ENCODE measurements around the gene S1PR5.

Gene S1PR5

DNA sequence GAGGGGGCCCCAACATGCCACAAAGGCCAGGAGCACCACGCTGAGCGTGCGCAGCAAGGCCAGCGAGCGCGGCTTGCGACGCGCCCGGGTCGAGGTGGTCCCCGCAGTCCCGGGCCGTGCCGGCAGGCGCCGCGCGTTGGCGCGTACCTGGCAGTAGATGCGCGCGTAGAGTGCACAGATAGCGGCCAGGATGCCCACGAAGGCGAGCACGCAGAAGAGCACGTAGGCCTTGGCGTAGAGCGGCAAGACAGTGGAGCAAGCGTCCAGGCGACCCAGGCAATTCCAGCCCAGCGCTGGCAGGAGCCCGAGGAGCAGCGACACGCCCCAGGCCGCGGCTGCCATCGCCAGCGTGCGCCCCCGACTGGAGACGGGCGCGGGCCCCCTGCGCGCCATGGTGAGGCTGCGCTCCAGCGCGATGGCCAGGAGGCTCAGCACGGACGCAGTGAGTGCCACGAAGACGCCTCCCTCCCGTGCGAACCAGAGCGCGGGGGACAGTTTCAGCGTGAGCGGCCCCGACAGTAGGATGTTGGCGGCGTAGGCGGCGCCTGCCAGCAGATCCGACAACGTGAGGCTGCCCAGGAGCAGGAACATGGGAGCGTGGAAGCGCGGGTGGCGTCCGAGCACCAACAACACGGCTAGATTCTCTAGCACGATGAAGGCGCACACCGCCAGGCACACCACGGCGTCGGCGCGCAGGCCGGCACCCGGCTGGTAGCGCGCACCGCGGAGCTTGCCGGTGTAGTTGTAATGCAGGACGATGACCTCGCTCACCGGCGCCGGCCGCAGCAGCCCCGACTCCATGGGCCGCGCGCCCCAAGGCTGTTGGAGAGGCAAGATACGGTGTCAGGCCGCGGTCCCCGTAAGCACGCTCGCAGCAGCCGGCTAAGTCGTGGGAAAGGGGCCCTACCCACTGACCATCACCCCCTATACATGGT is 2.8 kb downstream of the S1PR5 start:
- DNase-seq (ENCODE audit: low spot score) = no peak

DNA sequence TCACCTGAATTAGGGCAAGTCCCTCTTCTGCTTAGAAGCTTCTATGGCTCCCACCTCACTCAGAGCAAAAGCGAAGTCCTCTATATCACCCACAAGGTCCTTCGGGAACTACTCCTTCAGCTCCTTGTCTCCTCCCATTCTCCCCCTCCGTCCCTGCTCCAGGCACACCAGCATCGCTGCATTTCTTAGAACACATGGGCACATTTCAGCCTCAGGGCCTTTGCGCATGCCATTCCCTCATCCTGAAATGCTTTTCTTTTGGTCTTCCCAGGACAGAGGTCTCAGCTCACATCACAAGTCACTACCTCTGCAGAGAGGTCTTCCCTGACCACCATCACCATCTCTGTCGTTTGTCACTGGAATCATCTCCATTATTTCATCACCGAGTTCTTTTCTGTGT is 4.0 kb downstream of the S1PR5 start:
- no peak for DNase-seq (ENCODE audit: low spot score)

DNA sequence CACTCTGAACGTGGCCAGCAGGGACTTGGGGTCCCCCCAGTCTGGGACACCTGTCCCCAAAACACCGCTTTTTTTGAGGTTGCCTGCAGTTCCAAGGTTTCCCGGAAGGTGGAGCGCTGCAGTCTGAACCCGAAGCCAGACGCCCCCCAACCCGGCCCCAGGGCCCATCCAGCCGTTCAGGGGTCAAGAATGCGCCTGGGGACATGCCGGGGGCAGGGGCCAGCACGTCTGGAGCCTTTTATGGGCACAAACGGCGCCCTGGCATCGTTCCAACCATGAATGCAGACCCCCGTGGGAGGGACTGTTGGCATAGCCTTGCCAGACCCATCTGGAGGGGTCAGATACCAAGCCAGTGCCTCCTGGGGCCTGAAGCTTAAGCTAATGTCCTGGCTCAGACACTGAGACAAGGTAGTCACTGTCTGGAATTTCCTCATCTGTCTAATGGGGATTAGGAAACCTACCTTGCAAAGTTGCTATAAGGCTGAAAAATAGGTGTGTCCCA is 6.9 kb downstream of the S1PR5 start:
- DNase-seq (ENCODE audit: low spot score) = peak; percentile 51

DNA sequence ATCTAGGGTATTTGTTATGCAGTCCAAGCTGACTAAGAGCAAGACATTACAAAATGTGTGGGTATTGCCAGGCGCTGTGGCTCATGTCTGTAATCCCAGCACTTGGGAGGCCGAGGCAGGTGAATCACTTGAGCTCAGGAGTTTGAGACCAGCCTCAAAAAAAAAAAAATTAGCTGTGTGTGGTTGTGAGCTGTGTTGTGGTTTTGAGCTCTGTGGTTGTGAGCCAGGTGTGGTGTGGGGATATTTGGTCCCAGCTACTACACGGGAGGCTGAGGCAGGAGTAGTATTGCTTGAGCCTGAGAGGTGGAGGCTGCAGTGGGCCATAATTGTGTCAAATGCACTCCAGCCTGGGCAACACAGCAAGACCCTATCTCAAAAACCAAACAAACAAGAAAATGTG is 8.5 kb downstream of the S1PR5 start:
- DNase-seq (ENCODE audit: low spot score) = no peak

DNA sequence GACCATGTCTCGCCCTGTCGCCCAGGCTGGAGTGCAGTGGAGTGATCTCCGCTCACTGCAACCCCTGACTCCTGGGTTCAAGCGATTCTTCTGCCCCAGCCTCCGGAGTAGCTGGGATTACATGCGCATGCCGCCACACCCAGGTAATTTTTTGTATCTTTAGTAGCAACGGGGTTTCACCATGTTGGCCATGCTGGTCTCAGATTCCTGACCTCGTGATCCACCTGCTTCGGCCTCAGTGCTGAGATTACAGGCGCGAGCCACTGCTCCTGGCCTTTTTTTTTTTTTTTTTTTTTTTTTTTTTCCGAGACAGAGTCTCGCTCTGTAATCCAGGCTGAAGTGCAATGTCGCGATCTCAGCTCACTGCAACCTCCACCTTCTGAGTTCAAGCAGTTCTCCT is 9.2 kb downstream of the S1PR5 start:
- no peak for DNase-seq (ENCODE audit: low spot score)

DNA sequence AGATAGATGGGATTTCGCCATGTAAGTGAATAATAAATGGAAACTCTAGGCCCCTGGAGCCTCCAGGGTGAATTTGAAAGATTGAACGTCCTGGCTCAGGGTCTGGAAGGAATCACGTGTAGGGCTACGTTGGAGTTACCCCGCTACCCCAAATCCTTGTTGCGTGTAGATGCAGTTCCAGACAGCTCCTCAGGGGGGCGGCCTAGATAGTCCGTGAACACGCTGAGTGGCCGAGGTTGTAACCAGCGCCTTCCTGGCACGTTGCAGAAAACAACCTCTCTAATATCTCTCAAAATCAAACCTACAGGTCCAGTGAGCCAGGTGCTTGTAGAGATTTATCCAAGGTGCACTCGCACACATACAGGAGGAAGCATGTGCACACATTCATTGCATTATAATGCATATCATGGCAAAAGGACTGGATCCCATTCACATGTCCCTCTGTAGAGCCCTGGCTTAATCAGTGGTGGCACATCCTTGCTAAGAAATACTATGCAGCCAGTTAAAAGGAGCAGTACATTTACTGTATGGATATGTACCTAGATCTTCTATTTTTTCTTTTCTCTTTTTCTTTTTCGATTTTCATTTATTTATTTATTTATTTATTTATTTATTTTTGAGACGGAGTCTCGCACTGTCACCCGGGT is 11.5 kb downstream of the S1PR5 start:
- peak; percentile 69 for DNase-seq (ENCODE audit: low spot score)

DNA sequence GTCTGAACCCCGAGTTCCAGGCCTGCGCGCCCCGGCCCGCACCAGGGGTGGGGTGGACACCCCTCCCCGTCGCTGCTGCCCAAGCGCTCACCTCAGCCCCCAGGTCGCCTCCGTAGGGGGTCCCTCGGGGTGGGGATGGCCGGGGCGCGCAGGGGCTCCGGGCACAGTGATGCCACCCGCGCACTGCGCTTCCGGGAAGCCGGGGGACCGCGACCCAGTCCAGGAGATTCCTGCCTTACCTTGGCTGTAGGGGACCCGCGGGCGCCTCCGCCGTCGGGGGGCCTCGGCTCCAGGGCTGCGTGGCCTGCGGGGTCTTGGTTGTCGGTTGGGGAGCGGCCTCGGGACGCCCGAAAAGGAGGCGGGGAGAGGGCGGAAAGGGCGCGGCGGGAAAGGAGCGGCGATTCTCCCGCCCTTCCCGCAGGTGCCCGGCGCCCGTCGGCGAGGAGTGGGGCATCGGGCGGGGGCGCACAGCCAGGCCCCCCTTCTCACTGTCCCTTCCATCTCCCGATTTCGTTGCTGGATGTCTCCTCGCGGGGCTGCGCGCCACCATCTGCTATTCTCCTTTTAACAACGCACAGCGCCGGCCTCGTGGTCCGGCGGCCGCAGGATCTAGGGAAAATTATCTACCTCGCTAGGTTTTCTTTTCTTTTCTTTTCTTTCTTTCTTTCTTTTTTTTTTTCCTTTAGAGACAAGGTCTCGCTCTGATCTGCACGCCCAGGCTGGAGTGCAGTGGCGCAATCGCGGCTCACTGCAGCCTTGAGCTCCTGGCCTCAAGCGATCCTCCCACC is 14.1 kb downstream of the S1PR5 start, which contains the start of gene KEAP1:
Gene KEAP1, minus strand, starts transcription at position 355 of the 788 bp plus-strand sequence. CDS start 3,323 bp downstream, outside the sequence.
- DNase-seq (ENCODE audit: low spot score) = peak; percentile 39

DNA sequence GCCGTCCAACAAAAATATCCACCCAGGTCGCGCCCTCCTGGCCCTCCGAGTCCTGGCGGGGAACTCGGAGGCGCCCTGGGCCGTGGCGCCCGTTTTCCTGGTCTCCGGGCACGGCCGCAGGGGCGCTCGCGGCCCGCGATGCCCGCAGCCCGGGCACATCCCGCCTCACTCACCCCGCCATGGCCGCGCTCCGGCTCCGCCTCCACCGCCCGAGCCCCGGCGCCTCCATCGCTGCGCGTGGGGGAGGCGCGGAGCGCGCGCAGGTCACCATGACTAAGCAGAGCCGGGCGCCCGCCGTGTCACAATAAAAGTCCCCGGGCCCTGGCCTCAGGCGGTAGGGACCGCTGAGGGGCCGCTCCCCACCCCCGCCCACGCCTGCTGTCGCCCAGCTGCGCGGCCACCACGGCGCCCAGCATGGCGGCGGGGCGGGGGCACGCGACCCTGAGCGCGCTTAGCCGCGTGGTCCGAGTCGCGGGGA is 14.7 kb downstream of the S1PR5 start:
- peak; percentile 93 for DNase-seq (ENCODE audit: low spot score)

DNA sequence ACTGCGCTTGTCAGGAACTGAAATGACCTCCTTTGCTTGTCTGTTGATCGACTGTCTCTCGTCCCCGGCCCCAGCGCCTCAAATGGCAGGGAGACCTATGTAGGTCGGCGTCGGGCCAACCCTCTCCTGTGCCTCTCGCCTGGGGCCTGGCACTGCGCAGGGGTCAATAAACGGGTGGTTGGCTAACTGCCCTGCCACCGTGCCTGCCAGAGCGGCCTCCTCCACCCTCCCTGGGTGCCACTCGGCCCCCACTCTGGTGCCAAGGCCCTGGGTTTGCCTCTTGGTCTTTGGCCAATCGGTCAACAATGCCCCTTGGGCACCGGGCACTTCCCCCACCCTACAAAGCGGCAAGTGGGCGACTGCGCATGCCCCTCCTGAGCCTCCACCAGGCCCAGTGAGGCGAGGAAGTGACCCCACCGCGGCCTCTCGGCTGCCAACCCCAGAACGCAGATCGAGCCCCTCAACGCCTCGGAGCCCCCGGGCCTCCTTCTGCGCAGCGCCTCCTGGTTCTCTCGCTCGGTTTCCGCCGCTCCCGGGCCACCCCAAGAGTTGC is 15.2 kb downstream of the S1PR5 start:
- peak; percentile 46 for DNase-seq (ENCODE audit: low spot score)

DNA sequence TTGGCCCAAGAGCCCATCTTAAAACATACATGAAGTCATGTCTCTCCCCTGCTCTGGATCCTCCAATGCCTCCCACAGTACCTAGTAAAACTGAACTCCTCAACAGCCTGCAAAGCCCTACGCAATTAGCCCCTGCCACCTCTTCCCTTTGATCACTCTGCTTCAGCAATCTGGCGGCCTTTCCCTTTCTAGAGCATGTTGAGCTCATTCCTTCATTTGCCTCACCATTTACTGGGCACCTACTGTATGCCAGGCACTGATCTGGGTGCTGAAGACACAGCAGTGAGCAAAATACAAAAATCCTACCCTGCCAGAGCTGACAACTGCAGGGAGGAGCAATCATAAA is 17.0 kb downstream of the S1PR5 start:
- DNase-seq (ENCODE audit: low spot score) = no peak

DNA sequence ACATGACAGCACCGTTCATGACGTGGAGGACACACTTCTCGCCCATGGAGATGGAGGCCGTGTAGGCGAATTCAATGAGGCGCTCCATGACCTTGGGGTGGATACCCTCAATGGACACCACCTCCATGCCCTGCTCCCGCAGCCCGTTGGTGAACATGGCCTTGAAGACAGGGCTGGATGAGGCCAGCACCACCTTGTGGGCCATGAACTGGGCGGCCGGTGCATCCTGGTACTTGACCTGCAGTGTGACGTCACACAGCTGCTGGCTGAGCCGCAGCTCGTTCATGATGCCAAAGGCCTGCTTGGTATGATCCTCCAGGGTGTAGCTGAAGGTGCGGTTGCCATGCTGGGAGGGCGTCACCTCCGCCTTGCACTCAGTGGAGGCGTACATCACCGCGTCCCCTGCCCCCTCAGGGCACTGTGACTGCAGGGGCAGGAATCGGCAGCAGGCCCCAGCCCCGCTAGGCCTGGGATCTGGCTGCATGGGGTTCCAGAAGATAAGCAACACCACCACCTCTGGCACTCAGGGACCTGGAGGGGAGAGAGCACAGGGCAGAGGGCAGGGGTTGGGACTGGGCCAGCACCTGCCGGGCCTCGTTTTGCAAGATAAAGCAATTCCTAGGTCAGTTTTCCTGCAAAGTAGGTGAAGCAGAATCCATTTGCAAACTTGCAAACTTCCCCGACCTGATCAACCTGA is 17.5 kb downstream of the S1PR5 start:
- DNase-seq (ENCODE audit: low spot score) = no peak

DNA sequence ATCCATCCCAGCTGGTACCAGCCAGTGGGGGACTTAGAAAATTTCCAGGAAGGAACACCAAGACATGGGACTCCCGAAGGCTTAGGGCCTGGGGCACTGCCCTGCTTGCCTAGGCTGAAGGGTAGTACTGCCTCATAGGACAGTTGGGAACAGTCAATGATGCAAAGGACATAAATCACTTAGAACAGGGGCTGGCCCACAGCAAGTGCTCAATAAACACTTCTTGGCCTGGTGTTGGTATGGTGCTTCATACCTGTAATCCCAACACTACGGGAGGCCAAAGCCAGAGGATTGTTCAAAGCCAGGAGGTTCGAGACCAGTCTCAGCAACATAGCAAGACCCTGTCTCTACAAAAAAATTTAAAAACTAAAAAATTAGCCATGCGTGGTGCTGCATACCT is 19.9 kb downstream of the S1PR5 start:
- DNase-seq (ENCODE audit: low spot score) = no peak

DNA sequence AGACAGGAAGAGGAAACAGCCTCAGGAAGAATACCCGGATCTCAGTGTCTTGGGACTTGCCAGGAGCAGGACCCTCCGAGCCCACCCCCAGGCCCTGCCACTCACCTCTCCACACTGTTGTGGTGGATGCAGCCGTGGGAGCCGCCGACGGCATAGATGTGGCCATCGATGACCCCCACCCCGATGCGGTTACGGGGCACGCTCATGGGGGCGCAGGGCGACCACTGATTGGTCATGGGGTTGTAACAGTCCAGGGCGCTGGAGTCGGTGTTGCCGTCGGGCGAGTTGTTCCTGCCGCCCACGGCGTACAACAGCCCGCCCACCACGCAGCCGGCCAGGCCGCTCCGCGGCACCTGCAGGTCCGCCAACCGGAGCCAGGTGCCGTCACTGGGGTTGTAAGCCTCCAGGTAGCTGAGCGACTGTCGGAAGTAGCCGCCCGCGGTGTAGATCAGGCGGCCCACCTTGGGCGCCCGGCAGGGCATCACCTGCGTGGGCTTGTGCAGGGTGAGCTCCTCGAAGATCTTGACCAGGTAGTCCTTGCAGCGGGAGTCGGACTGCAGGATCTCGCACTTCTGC is 25.7 kb downstream of the S1PR5 start:
- no peak for DNase-seq (ENCODE audit: low spot score)

DNA sequence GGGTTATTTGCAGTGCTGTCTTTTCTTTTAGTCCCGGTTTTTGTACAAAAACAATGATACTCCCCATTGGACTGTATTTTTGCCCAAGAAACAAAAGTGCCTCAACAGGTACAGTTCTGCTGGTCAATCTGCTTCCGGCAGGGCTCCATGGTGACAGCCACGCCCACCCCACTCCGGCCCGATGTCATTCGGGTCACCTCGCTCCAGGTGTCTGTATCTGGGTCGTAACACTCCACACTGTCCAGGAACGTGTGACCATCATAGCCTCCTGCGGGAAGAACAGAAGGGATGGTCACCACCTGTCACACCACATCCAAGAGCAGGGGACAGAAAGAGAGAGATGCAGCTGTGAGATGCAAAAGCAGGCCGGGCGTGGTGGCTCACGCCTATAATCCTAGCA is 30.7 kb downstream of the S1PR5 start:
- no peak for DNase-seq (ENCODE audit: low spot score)

DNA sequence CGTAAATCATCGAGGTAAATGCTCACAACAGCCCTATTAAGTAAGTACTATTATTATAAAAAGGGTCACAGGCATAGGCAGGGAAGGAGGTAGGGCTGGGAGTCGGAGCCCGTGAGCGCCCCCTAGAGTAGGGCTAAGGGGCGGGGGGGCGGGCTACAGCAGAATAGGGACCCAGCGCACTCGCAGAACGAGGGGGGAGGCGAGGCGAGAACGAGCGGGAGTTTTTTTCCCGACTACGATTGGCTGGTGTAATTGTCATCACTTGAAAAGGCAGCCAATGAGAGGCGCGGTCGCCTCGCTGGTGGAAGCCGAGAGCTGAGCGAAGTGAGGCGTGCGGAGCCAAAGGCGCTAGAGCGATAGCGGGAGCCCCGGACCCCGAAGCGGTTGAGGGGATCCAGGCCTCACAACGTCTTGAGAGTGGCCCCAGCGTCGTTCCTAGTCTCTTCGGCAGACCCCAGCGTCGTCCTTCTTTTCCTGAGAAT is 38.3 kb downstream of the S1PR5 start:
- DNase-seq (ENCODE audit: low spot score) = no peak

DNA sequence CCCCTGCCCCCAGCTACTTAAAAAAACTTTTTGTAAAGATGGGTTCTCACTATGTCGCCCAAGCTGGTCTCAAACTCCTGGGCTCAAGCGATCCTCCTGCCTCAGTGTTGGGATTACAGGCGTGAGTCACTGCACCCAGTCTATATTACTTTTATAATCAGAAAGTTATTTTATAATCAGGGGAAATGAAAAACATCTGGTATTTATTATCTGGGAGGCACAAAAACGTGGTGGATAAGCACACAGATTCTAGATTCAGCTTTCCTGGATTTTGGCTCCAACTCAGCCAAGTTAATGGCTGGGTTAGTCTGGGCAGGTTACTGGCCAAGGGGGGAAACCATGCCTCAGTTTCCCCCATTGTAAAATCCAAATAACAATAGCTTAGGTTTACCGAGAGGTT is 38.8 kb downstream of the S1PR5 start:
- DNase-seq (ENCODE audit: low spot score) = no peak

DNA sequence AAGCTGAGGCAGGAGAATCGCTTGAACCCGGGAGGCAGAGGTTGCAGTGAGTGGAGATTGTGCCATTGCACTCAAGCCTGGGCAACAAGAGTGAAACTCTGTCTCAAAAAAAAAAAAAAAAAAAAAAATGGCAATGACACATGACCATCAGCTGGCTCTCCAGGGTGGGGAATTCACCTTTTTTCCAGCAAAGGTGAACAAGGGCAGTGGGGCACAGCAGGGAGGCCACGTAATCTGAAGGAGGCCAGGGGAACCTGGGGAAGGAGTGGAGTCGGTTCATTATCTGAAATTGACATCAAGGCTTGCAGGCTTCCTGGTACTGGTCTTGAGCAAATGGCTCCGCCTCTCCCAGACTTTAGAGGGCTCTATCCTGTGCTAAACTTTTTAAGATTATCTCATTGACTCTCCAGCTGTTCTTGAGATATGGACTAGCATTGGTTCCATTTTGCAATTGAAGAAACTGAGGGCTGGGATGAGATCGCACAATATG is 42.2 kb downstream of the S1PR5 start:
- DNase-seq (ENCODE audit: low spot score) = no peak

DNA sequence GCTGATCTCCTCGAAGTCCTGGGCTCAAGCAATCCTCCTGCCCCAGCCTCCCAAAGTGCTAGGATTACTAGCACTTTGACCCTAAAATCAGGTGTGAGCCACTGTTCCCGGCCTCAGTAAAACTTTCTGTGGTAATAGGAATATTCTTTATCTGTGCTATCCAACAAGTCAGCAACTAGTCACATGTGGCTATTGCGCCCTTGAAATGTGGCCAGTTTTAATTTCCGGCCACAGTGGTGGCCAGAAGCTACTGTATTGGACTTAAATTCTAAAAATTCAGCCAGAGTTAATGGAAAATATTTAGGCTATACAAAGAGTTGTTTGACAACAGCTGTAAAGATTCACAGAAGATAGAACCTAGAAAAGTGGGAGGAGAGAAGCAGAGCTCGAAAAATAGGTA is 44.1 kb downstream of the S1PR5 start:
- DNase-seq (ENCODE audit: low spot score) = no peak

DNA sequence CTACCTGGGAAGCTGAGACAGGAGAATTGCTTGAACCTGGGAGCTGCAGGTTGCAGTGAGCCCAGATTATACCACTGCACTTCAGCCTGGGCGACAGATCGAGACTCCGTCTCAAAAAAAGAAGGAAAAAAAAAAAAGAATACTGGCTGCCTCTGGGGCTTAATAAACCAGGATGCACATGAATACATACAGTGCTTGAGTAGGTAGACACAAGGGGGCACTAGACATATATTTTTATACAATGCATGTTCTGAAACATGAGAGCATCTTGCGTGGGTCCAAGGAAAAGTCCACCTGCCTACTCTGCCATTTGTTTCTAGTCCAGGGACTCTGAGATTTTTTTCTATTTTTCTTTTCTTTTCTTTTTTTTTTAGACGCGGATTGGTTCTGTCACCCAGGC is 45.3 kb downstream of the S1PR5 start:
- DNase-seq (ENCODE audit: low spot score) = peak; percentile 45

DNA sequence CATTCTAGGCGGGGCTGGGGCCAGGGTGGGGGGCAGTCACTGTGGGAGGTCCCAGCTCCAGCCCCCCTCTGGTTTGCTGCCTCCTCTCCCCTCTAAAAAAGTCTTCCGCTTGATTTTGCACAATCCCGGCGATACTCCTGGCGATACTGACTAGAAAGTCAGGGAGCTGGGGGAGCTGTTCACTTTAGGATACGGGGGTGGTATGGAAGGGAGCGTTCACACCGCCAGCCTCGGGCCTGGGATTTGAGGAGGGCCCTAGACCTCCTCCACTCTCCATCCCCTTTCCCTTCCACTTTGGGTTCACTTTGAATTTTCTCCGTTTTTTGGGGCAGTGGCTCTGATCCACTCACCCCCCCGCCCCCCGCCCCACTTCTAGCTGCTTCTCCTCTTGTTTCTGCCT is 49.1 kb downstream of the S1PR5 start:
- no peak for DNase-seq (ENCODE audit: low spot score)
